ENCODE measurements around the gene RBM20. TPM values are rescaled to one million over a fixed set of nuclear protein-coding genes. Genes with fewer than 3 reads are reported as not detected.

The RBM20 gene
- polyA plus RNA-seq, 3 donors = not detected

DNA sequence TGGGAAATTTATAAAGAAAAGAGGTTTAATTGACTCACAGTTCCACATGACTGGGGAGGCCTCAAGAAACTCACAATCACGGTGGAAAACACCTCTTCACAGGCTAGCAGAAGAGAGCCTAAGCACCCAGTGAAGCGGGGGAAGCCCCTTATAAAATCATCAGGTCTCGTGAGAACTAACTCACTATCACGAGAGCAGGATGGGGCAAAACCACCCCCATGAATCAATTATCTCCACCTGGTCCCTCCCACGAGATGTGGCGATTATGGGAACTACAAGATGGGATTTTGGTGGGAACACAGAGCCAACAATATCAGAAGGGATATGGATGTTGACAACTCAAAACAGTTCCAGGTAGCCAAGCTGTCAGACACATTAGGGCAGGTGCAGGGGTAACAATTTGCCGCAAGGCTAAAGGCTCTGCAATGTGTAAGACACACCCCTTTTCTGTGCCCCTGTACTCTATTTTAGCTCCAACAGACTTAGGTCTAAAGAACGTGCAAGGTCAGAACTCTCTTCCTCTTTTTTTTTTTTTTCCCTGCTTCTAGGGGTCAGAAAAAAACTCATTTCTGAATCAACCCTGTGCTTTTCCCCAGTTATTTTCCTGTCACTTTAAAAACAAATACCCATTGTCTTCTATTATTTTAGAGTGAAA lies 30.7 kb upstream of the RBM20 start:
- Histone ChIP-seq H3K4me2 (replicated peaks; ENCODE audit: extremely low read depth, low read length, poor library complexity, severe bottlenecking) (no peak overlapping the region), H3K9me3 (replicated peaks in 1 of 2; ENCODE audit: control insufficient read depth in 1 of 2, insufficient read depth in 1 of 2, low read length in 2 of 2) (no peaks in the 10 kb centered on the region), H3K9ac (ENCODE audit: insufficient read depth, low read length, poor library complexity, severe bottlenecking) (no peak overlapping the region), H4K20me1 (ENCODE audit: insufficient read depth, low read length) (no peaks in the 10 kb centered on the region), H2AFZ (ENCODE audit: insufficient read depth, low read depth, low read length, poor library complexity, severe bottlenecking) (no peak overlapping the region), H3K4me1 (ENCODE audit: control insufficient read depth in 1 of 2, insufficient read depth in 2 of 2, low read length in 2 of 2) (no peaks in the 10 kb centered on the region), H3K79me2 (ENCODE audit: insufficient read depth, low read length) (no peaks in the 10 kb centered on the region), H3K27ac (ENCODE audit: low read depth in 1 of 2, low read length in 2 of 2) (no peak overlapping the region), H3K4me3 (replicated peaks in 1 of 3; ENCODE audit: low read depth in 2 of 3, low read length in 3 of 3) (no peak overlapping the region), H3K27me3 (ENCODE audit: control insufficient read depth in 2 of 2, insufficient read depth in 2 of 2, low read length in 2 of 2) (no peaks in the 10 kb centered on the region), H3K36me3 (replicated peaks in 1 of 2; ENCODE audit: control insufficient read depth in 1 of 2, insufficient read depth in 2 of 2, low read length in 2 of 2) (no peaks in the 10 kb centered on the region)
- peak in 1 of 3 donors; percentile 2 for DNase-seq
- no peak overlapping the region for H3K4me3 Mint-ChIP-seq
- 100% methylated on average over 1 of the region's 8 CpGs for WGBS (ENCODE audit: insufficient coverage)
- intact Hi-C loops (cut with micrococcal nuclease) = loop anchor here (10.0 kb wide), 1 partner anchor 981 kb away; no protein-coding TSS in a partner anchor
- no peaks in the 10 kb centered on the region for H3K9me3 Mint-ChIP-seq
- H3K27me3 Mint-ChIP-seq (ENCODE audit: low read depth in 3 of 3) = no peaks in the 10 kb centered on the region
- TF ChIP-seq, protein P1, sequence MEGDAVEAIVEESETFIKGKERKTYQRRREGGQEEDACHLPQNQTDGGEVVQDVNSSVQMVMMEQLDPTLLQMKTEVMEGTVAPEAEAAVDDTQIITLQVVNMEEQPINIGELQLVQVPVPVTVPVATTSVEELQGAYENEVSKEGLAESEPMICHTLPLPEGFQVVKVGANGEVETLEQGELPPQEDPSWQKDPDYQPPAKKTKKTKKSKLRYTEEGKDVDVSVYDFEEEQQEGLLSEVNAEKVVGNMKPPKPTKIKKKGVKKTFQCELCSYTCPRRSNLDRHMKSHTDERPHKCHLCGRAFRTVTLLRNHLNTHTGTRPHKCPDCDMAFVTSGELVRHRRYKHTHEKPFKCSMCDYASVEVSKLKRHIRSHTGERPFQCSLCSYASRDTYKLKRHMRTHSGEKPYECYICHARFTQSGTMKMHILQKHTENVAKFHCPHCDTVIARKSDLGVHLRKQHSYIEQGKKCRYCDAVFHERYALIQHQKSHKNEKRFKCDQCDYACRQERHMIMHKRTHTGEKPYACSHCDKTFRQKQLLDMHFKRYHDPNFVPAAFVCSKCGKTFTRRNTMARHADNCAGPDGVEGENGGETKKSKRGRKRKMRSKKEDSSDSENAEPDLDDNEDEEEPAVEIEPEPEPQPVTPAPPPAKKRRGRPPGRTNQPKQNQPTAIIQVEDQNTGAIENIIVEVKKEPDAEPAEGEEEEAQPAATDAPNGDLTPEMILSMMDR (IDR thresholded peaks at IDR 0.05) = no peak
- H3K36me3 Mint-ChIP-seq = peaks cover 0 to 6% of the 10 kb centered on the region in 2 donors
- peaks cover 7% of the 10 kb centered on the region for H3K4me1 Mint-ChIP-seq
- peak overlapping the region in 1 of 7 donors; percentile 3 for H3K27ac Mint-ChIP-seq

GRCh38 chr10:110613996-110614495 lies 30.1 kb upstream of the RBM20 start:
- Histone ChIP-seq H4K20me1 (ENCODE audit: insufficient read depth, low read length) (no peaks in the 10 kb centered on the region), H3K9ac (ENCODE audit: insufficient read depth, low read length, poor library complexity, severe bottlenecking) (no peak overlapping the region), H2AFZ (ENCODE audit: insufficient read depth, low read depth, low read length, poor library complexity, severe bottlenecking) (no peak overlapping the region), H3K27me3 (ENCODE audit: control insufficient read depth in 2 of 2, insufficient read depth in 2 of 2, low read length in 2 of 2) (no peaks in the 10 kb centered on the region), H3K4me1 (ENCODE audit: control insufficient read depth in 1 of 2, insufficient read depth in 2 of 2, low read length in 2 of 2) (no peaks in the 10 kb centered on the region), H3K79me2 (ENCODE audit: insufficient read depth, low read length) (no peaks in the 10 kb centered on the region), H3K27ac (ENCODE audit: low read depth in 1 of 2, low read length in 2 of 2) (no peak overlapping the region), H3K9me3 (replicated peaks in 1 of 2; ENCODE audit: control insufficient read depth in 1 of 2, insufficient read depth in 1 of 2, low read length in 2 of 2) (no peaks in the 10 kb centered on the region), H3K4me3 (replicated peaks in 1 of 3; ENCODE audit: low read depth in 2 of 3, low read length in 3 of 3) (no peak overlapping the region), H3K4me2 (replicated peaks; ENCODE audit: extremely low read depth, low read length, poor library complexity, severe bottlenecking) (no peak overlapping the region), H3K36me3 (replicated peaks in 1 of 2; ENCODE audit: control insufficient read depth in 1 of 2, insufficient read depth in 2 of 2, low read length in 2 of 2) (no peaks in the 10 kb centered on the region)
- Mint-ChIP-seq H3K9me3 (no peaks in the 10 kb centered on the region), H3K36me3 (peaks cover 0 to 3% of the 10 kb centered on the region in 2 donors), H3K4me3 (no peak overlapping the region), H3K27ac (no peak overlapping the region), H3K4me1 (peaks cover 7% of the 10 kb centered on the region), H3K27me3 (ENCODE audit: low read depth in 3 of 3) (no peaks in the 10 kb centered on the region)
- intact Hi-C loops (cut with micrococcal nuclease) = loop anchor here (10.0 kb wide), 1 partner anchor 981 kb away; no protein-coding TSS in a partner anchor
- 98% methylated on average over 5 of the region's 9 CpGs for WGBS (ENCODE audit: insufficient coverage)
- DNase-seq = no peak
- TF ChIP-seq, protein P1 (IDR thresholded peaks at IDR 0.05) = no peak

All from CD14-positive monocyte (primary cell).